IPS-11a (cell line): ENCODE data around the gene WDR83.
A peak's percentile ranks its signal among the peaks of the same experiment; 100 is the strongest.
"Not testable (repeated sequence)": the region's sequence is repeated elsewhere in the genome, so short reads cannot be mapped to it uniquely, and the experiment has no call there.

Experiments used
- H3K4me3 ChIP-seq: one replicate; pipeline ENCODE4 v1.5.1; 2013; ENCODE audit warnings: low read depth, low read length, control low read depth

The WDR83 gene

DNA sequence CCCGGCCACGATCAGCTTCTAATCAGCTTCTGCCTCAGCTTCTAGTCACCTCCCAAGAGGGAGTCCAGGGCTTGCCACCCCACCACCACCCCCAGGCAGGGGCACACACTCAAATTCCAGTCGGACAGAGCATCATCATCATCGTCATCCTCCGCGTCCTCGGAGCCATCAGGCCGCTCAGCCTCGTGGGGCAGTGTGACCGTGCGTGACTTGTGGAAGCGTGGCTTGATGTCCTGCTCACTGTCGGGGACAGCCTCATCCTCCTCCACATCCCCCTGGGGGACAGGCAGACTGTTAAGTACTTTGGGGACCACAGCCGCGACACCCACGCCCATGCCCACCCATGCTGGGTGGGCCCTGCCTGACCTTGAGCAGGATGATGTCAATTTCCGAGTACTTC, 44.6 kb downstream of the WDR83 start:
- H3K4me3 ChIP-seq: no peak overlapping the region

DNA sequence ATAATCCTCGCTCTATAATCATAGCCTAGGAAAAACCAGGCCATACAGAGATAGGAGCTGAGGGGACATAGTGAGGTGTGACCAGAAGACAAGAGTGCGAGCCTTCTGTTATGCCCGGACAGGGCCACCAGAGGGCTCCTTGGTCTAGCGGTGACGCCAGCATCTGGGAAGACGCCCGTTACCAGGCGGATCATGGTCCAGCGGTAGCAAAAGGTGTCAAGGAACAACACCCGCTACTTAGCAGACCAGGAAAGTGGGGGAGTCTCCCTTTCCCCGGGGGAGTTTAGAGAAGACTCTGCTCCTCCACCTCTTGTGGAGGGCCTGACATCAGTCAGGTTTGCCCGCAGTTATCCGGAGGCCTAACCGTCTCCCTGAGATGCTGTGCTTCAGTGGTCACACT, 45.5 kb downstream of the WDR83 start:
- not testable (repeated sequence) for H3K4me3 ChIP-seq

DNA sequence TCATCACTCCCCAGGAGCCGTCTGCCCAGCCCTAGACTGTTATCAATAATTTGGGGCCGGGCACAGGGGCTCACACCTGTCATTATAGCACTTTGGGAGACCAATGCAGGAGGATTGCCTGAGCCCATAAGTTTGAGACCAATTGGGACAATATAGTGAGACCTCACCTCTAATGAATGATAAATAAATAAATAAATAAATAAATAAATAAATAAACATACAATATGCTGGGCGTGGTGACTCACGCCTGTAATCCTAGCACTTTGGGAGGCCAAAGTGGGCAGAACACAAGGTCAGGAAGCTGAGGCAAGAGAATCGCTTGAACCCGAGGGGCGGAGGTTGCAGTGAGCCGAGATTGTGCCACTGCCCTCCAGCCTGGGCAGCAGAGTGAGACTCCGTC, 46.7 kb downstream of the WDR83 start:
- not testable (repeated sequence) for H3K4me3 ChIP-seq

DNA sequence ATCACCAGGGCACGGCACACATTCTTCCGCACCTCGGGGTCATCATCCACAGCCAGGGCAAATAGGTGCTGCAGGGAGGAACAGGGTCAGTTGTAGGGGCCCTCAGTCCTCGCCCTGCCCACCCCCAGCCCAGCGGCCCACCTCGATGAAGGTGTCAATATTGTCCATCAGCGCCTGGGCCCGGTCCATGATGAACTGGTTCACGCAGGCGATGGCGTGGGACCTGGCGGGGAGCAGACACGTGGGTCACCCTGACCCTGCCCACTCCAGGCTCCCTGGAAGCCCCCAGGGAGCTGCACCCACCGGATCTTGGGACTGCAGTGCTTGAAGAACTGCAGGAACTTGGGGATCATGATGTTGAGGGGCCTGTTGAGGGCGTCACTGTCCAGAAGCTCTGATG, 48.5 kb downstream of the WDR83 start:
- H3K4me3 ChIP-seq: no peak overlapping the region

DNA sequence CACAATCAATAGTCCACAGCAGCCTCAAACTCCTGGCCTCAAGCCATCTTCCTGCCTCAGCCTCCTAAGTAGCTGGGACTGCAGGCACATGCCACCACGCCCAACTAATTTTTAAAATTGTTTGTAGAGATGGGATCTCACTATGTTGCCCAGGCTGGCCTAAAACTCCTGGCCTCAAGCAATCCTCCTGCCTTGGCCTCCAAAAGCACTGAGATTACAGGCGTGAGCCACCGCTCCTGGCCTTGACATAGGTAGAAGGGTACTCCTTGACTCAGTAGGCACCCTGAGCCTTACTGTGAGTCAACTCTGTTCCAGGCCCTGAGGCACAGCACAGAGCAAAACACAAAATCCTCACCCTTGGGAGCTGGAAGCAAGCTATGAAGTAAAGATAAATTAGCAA, 49.3 kb downstream of the WDR83 start:
- no peak overlapping the region for H3K4me3 ChIP-seq

DNA sequence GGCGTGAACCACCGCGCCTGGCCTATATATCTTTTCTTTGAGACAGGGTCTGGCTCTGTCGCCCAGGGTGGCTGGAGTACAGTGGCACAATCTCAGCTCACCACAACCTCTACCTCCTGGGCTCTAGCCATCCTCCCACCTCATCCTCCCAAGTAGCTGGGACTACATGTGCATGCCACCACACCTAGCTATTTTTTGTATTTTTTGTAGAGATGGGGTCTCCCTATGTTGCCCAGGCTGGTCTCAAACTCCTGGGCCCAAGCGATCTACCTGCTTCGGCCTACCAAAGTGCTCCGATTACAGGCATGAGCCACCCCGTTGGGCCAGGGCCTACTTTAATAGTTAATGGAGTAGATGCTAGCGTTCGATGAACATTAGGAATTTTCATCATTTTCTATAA, 53.7 kb downstream of the WDR83 start:
- no peak overlapping the region for H3K4me3 ChIP-seq

DNA sequence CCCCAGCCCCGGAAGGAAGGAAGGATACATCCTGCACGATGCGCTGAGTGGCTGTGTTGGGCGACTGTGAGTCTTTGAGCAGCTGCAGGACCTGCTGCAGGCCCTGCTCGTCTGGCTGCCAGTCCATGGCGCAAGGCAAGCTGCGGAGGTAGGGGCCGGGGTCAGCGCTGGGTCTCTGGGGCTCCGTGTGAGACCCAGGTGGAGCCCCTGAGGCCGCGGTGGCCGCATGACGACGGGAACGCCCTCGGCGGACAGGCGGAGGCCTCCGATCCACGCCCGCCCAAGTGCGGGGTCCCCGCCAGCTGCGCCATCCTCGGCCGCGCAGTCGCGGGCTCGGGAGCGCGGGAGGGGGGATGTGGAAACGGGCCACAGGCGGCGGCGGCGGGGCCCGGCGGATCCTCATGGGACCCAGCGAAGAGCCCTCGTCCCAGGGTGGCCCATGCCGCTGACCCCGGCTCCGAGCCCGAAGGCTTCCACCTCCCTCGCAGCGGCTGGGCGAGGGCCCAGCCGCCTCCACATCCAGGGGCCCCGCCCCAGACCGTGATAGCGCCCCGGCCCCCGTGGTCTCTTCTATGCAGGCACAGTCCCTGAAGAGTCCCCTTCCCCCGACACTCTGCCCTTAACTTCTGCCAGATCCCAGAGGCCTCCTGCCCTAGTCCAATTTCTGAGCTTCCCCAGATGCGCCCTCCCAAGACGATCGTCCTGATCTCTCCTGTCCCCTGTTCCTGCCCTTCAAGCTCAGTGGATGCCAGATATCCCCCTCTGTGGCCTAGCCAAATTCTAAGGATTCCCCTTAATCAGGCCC, 54.4 kb downstream of the WDR83 start:
- H3K4me3 ChIP-seq: peak overlapping the region; percentile 89

DNA sequence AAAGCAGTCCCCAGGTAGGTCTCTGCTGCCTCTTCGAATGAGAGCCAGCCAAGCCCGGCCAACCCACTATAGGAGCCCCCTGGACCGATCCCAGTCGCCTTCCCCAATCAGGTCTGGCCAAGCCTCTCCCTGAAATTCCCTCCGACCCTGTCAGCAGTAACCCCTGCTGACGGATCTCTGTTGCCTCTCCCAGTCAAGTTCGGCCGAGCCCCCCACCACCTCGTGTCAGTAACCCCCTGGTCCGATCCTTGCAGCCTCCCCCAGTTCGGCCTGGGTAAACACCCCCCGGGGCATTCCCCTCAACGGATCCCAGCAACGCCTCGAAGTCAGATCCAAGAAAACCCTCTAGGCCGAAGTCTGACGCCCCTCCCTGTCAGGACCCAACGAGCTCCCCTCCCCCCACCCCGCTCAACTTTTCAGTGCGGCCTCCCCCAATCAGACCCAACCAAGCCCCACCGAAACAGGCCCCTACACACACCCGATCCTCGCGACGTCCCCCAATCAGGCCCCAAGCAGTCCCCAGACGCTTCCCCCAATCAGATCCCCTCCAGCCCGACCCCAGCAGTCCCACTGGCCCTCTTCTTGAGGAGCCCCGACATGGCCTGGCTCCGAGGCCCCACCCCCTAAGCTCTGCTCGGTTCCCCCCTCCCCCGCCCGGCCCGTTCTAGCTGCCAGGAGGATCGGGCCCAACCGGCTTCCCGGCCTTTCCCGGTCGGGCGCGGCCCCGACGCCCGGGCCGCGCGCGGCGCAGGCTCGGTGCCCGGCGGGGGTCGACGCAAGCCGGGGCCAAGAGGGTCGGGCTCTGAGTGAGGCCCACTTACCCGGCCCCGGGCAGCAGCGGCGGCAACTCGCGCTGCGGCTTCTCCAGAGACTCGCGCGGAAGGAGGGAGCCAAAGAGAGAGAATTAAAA, 55.3 kb downstream of the WDR83 start:
- H3K4me3 ChIP-seq: peak overlapping the region; percentile 89

DNA sequence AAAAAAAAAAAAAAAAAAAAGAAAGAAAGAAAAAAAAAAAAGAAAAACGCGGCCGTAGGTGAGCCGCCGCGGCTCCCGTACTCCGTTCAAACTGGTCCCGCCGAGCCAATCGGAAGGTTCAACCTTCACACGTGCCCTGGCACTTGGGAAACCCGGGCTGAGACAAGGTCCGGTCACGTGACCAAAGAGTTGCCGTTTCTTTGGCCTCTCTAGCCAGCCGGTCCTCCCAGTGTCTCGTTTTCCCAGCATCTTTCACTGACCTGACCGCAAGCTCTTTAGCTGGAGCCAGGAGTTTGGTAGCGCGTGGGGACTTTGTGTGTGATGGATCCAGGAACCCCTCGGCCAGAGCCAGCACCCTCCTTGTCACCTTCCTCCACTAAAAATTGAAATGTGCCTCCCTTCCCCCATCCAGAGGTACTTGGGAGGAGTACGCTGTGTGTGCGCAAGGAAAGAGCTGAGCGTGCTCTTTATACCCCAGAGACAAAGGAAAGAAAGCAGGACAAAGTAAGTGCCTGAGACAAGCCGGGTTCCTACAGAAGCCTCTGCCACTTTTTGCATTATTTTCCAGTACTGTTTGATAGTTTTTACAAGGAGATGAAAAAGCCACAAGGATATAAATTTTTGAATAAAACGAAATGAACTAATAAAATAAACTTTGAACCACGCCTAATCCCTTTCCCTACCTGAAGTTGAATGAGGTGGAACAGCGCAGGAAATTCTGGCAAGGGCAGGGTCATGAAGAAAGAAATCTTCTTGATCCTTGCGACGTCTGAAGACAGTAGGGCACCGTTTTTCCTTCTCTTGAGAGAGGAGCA, 56.2 kb downstream of the WDR83 start:
- peak overlapping the region; percentile 89 for H3K4me3 ChIP-seq

DNA sequence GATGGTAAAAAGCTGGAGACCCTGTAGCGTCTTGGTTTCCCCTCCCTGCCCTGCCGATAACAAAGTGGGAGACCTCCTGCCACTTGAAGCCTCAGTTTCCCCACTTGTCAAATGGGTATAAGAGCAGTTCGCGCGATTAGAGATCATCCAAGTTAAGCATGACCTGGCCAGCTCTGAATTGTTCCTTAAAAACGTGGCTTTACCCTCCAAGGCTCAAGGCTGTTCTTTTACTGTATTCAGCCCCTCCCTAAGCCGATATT, 56.7 kb downstream of the WDR83 start:
- H3K4me3 ChIP-seq: peak overlapping the region; percentile 89

DNA sequence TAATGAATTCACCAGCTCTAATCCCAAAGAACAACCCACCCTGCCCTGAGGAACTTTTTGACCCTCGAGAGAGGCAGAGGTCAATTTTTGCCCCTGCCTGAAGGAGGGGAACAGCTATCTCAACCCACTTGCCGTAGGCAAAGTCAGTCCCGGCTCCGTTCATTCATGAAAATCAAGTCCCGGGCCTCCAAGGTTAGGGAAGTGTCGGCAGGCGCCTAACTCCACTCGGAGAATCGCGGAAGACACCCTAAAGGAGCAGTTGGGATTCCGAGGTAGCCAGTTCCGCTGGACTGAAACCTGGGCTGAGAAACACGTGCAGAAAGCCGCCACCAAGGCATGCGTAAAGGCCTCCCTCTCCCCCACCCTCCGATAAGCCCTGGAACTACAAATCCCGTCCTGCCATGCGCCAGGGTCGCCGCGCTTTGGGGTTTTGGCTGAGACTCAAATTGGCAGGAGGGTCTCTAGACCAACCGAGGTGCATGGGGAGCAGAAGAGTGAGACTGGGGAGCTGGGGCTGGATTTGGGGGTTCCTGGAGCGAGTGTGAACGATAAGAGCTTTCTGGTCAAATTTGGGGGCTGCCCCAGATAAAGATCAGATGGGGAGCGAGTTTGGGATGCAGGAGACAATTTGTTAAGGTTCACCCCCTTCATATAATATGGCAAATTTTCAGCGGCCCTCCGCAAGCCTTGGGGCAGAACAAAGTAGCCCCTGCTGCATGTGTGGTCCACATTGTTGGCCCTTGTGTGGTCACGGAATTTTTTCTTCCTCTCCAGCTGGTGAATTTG, 57.2 kb downstream of the WDR83 start, which contains the start of gene TNPO2:
TSS of gene TNPO2 (minus strand) at position 292 of the 786 bp plus-strand sequence. CDS start 2,955 bp downstream, outside the sequence.
- peak within 1 kb of the TSS; percentile 89 for H3K4me3 ChIP-seq
